Gastroesophageal sphincter (tissue), 3 donors: Measurements from ENCODE around the gene ABCC12.

Source experiments
- POLR2AphosphoS5 ChIP-seq: sonication (generic); formaldehyde crosslinking; IDR thresholded peaks from one replicate; pipeline ENCODE4 v1.6.1; 2017; ENCODE audit warnings: antibody characterized with exemption
- TF ChIP-seq, protein P1 (sequence below), 4 experiments: fragments of 200-600 bp in 2 of 4; fragments of 450-650 bp in 2 of 4; sonication (generic) in 1 of 4; IDR thresholded peaks; one replicate each; pipeline ENCODE4 v1.5.1; 2017 to 2019; ENCODE audit warnings: antibody characterized with exemption in 4 of 4, mild to moderate bottlenecking in 2 of 4, moderate library complexity in 2 of 4

DNA sequence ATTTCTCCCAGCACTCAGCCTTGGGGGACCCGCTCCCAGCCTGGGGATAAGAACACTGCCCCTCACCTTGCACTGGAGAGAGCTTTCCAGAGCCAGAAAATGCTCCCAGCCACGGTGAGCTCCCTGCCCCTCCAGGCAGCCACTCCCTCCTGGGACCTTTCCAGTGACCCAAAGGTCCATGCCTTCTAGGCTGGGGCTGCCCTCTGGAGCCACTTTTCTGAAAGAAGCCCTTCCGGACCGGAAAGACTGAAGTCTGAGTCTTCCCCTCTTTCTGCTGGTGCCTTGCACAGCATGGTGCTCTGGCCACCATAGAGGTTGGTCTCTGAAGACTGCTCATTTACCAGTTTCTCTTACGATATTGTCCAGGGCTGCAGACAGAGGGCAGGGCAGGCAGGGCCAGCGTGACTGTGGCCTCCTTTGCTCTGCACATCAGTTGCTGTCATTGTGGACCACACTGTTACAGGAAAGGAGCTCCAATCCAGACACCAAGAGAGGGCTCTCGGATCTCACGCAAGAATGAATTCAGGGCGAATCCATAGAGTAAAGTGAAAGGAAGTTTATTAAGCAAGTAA, 7.1 kb upstream of the ABCC12 start:
- TF ChIP-seq, protein P1, sequence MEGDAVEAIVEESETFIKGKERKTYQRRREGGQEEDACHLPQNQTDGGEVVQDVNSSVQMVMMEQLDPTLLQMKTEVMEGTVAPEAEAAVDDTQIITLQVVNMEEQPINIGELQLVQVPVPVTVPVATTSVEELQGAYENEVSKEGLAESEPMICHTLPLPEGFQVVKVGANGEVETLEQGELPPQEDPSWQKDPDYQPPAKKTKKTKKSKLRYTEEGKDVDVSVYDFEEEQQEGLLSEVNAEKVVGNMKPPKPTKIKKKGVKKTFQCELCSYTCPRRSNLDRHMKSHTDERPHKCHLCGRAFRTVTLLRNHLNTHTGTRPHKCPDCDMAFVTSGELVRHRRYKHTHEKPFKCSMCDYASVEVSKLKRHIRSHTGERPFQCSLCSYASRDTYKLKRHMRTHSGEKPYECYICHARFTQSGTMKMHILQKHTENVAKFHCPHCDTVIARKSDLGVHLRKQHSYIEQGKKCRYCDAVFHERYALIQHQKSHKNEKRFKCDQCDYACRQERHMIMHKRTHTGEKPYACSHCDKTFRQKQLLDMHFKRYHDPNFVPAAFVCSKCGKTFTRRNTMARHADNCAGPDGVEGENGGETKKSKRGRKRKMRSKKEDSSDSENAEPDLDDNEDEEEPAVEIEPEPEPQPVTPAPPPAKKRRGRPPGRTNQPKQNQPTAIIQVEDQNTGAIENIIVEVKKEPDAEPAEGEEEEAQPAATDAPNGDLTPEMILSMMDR (IDR thresholded peaks at IDR 0.05), result no peak
- no peak for TF ChIP-seq POLR2AphosphoS5
